SK-N-SH (cell line): ENCODE data around the gene RPS28.

Experiments
- CHD2 ChIP-seq: fragments of 150-350 bp; IDR thresholded peaks from 2 replicates; pipeline ENCODE4 v1.6.1; 2018; ENCODE audit warnings: low read length; ENCODE audit not compliant: partially characterized antibody
- EP300 ChIP-seq, 2 experiments: IDR thresholded peaks; 2 replicates each; pipeline versions ENCODE4 v1.4.0 to v1.6.1; 2012; ENCODE audit warnings: borderline replicate concordance in 1 of 2, low read depth in 1 of 2, low read length in 1 of 2
- EZH2phosphoT487 ChIP-seq: fragments of 200-600 bp; sonication (generic); IDR thresholded peaks from 2 replicates; pipeline ENCODE4 v1.6.1; 2017; ENCODE audit warnings: low read depth, mixed run types, mild to moderate bottlenecking, antibody characterized with exemption, moderate library complexity, borderline replicate concordance
- FOXJ3 ChIP-seq: sonication (generic); formaldehyde crosslinking; IDR thresholded peaks from 2 replicates; pipeline ENCODE4 v1.5.1; 2020; ENCODE audit warnings: mild to moderate bottlenecking, missing genetic modification reagents
- JUND ChIP-seq: IDR thresholded peaks from 2 replicates; pipeline ENCODE4 v1.4.0; 2012
- MXI1 ChIP-seq: IDR thresholded peaks from 2 replicates; pipeline ENCODE4 v1.6.1; 2012; ENCODE audit warnings: mild to moderate bottlenecking, low read depth, low read length, improper control_type of control experiment
- RAD21 ChIP-seq: IDR thresholded peaks from 2 replicates; pipeline ENCODE4 v1.6.1; 2012; ENCODE audit warnings: mild to moderate bottlenecking, low read length
- TAF1 ChIP-seq: IDR thresholded peaks from 2 replicates; pipeline ENCODE4 v1.6.1; 2012; ENCODE audit warnings: low read depth, mild to moderate bottlenecking, low read length, moderate library complexity, borderline replicate concordance
- TF ChIP-seq, protein P1 (sequence below): fragments of 200-600 bp; sonication (generic); IDR thresholded peaks from 2 replicates; pipeline ENCODE4 v1.6.1; 2017; ENCODE audit warnings: antibody characterized with exemption, mild to moderate bottlenecking, moderate library complexity
- TF ChIP-seq, protein P2 (sequence below): IDR thresholded peaks from 2 replicates; pipeline ENCODE4 v1.4.0; 2012; ENCODE audit warnings: low read depth

DNA sequence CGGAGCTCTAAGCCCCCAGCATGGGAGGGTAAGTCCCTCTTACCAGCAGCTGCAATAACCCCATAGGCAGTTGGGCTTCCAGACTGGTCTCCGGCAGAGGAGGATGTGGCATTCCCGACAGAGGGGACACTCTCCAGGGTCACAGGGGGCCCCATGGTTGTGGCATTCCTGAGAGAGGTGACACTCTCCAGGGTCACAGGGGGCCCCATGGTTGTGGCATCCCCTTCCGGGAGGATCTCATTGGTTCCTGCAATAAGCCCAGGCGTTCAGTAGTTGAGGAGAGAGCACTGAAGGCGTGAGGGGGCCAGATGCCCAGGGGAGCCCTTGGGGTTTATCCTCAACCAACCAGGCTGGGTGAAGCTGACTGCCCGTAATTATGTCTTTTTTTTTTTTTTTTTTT lies 18.6 kb upstream of the RPS28 start:
- no peak for TF ChIP-seq TAF1
- TF ChIP-seq, protein P1, sequence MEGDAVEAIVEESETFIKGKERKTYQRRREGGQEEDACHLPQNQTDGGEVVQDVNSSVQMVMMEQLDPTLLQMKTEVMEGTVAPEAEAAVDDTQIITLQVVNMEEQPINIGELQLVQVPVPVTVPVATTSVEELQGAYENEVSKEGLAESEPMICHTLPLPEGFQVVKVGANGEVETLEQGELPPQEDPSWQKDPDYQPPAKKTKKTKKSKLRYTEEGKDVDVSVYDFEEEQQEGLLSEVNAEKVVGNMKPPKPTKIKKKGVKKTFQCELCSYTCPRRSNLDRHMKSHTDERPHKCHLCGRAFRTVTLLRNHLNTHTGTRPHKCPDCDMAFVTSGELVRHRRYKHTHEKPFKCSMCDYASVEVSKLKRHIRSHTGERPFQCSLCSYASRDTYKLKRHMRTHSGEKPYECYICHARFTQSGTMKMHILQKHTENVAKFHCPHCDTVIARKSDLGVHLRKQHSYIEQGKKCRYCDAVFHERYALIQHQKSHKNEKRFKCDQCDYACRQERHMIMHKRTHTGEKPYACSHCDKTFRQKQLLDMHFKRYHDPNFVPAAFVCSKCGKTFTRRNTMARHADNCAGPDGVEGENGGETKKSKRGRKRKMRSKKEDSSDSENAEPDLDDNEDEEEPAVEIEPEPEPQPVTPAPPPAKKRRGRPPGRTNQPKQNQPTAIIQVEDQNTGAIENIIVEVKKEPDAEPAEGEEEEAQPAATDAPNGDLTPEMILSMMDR: no peak
- no peak for TF ChIP-seq CHD2
- TF ChIP-seq RAD21: no peak
- TF ChIP-seq, protein P2, sequence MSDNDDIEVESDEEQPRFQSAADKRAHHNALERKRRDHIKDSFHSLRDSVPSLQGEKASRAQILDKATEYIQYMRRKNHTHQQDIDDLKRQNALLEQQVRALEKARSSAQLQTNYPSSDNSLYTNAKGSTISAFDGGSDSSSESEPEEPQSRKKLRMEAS: no peak
- no peak for TF ChIP-seq FOXJ3 (CRISPR knock-in tag)
- TF ChIP-seq EP300 (IDR thresholded peaks at IDR 0.05; ENCODE audit: borderline replicate concordance in 1 of 2, low read depth in 1 of 2, low read length in 1 of 2): no peak
- TF ChIP-seq JUND: no peak
- TF ChIP-seq MXI1: no peak
- TF ChIP-seq EZH2phosphoT487: no peak
